AG20443 (cell line): ENCODE results near the gene CYTH2.

Source experiments
- DNase-seq: peaks from one replicate; pipeline ENCODE4 v3.0.0; 2012; ENCODE audit warnings: low spot score, mixed read lengths

CYTH2 gene

GRCh38 chr19:48452289-48453190, 16.6 kb upstream of the CYTH2 start:
- no peak for DNase-seq

- no peak for DNase-seq
These were observed 14.9 kb upstream of the CYTH2 start for GRCh38 chr19:48454150-48454730.

GRCh38 chr19:48455171-48455907, 13.8 kb upstream of the CYTH2 start, which contains the start of gene KCNJ14:
TSS of gene KCNJ14 (plus strand) at chr19:48455574. CDS start at chr19:48461725, 6,151 bp downstream.
- no peak for DNase-seq

GRCh38 chr19:48455908-48456562, 13.1 kb upstream of the CYTH2 start:
- DNase-seq: no peak

GRCh38 chr19:48456864-48457263, 12.3 kb upstream of the CYTH2 start:
- no peak for DNase-seq

- no peak for DNase-seq
These were observed 11.2 kb upstream of the CYTH2 start for GRCh38 chr19:48458016-48458415.

GRCh38 chr19:48461651-48461981, 7.6 kb upstream of the CYTH2 start:
- DNase-seq: no peak

GRCh38 chr19:48461982-48462655, 7.0 kb upstream of the CYTH2 start:
- no peak for DNase-seq

- DNase-seq: no peak
These were observed 4.0 kb upstream of the CYTH2 start for GRCh38 chr19:48465215-48465614.

GRCh38 chr19:48466561-48467325, 2.4 kb upstream of the CYTH2 start:
- DNase-seq: peak; percentile 71

GRCh38 chr19:48468772-48469288, 339 bp upstream of the CYTH2 start:
- peak; percentile 97 for DNase-seq

- DNase-seq: no peak
These were observed 938 bp downstream of the CYTH2 start for GRCh38 chr19:48469934-48470680.

GRCh38 chr19:48470856-48471255, 1.7 kb downstream of the CYTH2 start:
- no peak for DNase-seq

GRCh38 chr19:48471836-48472235, 2.7 kb downstream of the CYTH2 start:
- no peak for DNase-seq

- no peak for DNase-seq
These were observed 4.2 kb downstream of the CYTH2 start for GRCh38 chr19:48473161-48473966.

- no peak for DNase-seq
These were observed 5.0 kb downstream of the CYTH2 start for GRCh38 chr19:48474084-48474592.

- no peak for DNase-seq
These were observed 6.3 kb downstream of the CYTH2 start for GRCh38 chr19:48475369-48476068.

- no peak for DNase-seq
These were observed 7.0 kb downstream of the CYTH2 start for GRCh38 chr19:48476176-48476575.
